GM18951 (cell line): Measurements from ENCODE around the gene TBC1D10B.

ENCODE experiments used
- POLR2A ChIP-seq: IDR thresholded peaks from 4 replicates; pipeline ENCODE4 v1.6.1; 2011; ENCODE audit warnings: mild to moderate bottlenecking; ENCODE audit not compliant: insufficient read length, insufficient read depth; ENCODE audit errors: extremely low read depth
- in situ Hi-C: fragments of 300-500 bp; cut with MboI; formaldehyde crosslinking; loops from one replicate; pipeline ENCODE4 v1.12.0; 2022; ENCODE audit warnings: low sequenced_read_pairs, mixed read lengths, inconsistent platforms; ENCODE audit not compliant: unreplicated experiment

TBC1D10B gene

DNA sequence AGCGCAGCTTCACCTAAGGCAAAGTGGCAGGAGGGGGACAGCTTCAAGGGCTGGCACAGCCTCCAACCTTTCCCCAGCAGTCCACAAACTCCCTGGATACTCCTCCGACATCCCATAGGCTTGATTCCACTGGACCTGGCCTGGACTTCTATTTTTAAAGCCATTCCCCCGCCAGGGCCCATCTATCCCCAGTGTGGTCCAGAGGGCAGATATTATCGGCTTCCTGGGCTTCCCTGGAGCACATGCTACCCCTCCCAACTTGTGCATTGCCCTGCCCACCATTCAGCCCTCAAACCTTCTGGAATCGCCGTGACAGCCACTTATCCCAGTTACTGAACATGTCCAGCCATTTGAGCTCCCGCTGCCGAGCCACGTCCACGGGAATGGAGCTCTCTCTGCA is 5.1 kb downstream of the TBC1D10B start:
- no peak for TF ChIP-seq POLR2A
- in situ Hi-C loops = no loop called here

DNA sequence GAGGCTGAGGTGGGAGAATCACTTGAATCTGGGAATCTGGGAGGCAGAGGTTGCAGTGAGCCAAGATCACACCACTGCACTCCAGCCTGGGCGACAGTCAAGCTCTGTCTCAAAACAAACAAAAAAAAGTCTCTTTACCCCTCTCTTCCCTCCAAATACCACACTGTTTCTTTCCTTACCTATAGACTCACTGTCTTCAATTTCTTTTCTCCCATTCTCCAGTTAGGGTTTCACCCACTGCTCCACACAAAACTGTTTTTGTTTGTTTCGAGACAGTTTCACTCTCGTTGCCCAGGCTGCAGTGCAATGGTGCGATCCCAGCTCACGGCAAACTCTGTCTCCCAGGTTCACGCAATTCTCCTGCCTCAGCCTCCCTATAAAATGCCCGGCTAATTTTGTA is 9.1 kb downstream of the TBC1D10B start:
- TF ChIP-seq POLR2A = no peak
- in situ Hi-C loops = no loop called here

DNA sequence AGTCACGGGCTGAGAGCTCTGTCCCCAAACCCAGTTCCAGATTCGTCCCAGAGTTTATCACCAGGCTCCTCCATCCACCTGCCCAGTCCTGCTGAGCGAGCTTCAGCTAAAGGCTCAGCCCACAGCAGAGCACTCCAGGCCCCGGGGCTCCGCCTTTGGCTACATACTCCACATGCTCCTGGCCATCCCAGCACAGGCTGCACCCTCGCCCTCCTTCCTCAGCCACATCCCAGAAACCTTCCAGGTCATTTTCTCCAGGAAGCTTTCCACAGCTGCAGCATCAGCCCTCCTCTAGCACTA is 10.5 kb downstream of the TBC1D10B start:
- in situ Hi-C loops = no loop called here
- TF ChIP-seq POLR2A = no peak

DNA sequence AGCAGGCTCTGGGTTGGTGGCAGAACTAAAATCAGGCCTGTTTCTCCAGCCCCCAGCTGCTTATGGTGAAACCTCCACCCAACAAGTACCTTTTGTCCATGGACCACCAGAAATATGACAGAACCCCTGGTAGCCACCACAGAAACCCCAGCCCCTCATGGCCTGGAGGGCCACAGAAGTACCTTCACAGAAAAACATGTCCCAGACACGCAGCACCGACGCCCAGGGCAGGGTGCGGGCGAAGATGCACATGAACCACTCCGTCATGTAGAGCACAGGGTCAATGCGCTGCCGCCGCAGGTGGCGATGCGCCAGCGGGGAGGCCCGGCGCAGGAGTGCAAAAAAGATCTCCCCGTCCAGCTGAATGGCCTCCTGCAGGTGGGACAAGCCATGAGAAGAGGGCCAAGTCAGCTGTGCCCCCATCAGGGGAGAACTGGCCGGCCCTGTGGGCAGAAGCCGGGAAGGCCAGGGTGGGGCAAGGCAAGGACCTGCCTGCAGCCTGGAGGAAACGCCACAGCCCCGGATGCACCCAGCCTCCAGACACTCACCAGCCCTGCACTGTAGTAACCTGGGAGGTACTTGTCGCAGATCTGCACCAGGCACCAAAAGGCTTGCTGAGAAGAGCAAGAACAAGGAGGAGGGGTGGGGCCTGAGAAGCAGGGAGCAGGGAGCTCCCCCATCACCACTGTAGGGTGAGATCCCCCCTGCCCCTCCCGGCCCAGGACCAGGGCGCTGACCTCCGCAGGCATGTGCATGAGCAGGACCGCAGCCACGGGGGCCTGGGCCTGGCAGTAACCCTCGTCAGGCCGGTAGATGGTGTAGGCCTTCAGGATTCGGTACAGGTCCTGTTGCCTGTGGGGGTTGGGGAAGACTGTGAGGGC is 11.1 kb downstream of the TBC1D10B start:
- in situ Hi-C loops = no loop called here

DNA sequence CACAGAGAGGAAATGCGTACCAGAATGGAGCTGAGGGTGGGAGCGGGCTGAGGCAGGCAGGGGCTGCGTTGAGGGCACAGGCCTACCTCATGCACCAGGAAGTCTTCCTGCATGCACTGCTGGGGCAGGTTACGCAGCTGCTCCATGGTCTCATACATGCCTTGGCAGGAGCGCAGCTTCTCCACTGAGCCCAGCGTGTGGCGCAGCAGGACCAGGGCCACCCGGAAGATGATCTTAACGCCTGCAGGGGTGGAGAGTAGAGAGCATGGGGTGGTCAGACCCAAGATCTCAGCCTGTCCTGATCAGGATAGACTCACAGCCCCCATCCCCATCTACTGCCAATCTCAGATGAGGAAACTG is 11.7 kb downstream of the TBC1D10B start:
- in situ Hi-C loops = no loop called here
- TF ChIP-seq POLR2A = no peak

More for the DNA sequence above, 11.1 kb downstream of the TBC1D10B start:
- no peak for TF ChIP-seq POLR2A

GRCh38 chr16:30357715-30358576 is 12.3 kb downstream of the TBC1D10B start:
- in situ Hi-C loops = no loop called here
- no peak for TF ChIP-seq POLR2A

DNA sequence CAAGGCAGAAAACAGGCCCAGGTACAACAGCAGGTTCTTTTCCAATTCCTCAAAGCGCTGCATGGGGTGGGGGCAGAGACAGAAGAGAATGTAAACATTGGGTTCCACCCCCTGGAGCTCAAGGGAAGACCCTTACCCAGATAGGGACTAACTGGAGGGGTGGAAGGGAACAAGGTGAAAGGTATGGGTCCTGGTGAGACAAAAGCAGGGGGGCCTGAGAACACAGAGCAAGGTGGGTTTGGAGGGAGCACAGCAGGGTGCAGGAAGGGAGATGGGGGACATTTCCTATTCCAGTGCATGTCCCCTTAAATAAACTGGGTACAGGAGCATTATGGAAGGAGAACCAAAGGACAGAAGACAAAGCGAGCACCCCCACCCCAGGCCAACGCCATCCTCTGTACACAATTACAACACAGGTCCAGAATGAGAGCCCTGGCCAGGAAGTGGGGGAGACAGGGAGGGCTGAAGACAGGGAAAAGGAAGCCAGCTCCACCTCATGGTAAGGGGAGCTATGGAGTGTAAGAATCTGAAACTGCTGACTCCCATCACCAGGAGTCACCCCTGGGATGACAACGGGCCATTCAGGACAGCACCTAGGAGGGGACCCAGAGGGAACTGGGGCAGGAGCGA is 13.1 kb downstream of the TBC1D10B start:
- no peak for TF ChIP-seq POLR2A
- in situ Hi-C loops = no loop called here

DNA sequence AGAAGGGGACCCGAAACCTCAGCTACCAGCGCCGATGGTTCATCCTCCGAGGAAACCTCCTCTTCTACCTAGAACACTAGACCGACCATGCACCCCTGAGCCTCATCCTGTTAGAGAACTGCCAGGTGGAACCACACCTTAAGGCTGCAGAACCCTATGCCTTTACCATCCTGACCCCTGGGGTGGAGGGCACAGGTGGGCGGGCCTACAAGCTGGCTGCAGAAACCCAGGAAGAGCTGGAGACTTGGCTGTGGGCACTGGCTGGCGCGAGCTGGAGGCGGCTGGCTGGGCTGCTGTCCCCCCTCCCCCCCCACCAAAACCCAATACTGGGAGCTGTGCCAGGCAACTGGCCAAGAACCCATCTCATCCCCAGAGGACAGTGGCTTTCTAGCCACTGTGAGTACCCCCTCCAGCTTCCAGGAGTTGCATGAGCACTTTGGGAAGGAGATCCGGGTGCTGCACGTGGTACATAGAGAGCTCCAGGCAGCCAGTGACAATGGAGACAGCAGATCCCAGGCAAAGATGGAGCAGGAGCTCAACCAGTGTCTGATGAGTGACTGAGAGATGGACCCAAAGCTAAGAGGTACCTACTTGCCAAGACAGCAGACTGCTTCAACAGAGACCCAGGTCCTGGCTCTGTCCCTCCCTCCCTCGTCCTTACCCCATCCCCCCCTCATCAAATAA is 13.8 kb downstream of the TBC1D10B start:
- no peak for TF ChIP-seq POLR2A
- in situ Hi-C loops = no loop called here

- TF ChIP-seq POLR2A = no peak
- in situ Hi-C loops = no loop called here
Observed at GRCh38 chr16:30355954-30356308, 14.4 kb downstream of the TBC1D10B start.

DNA sequence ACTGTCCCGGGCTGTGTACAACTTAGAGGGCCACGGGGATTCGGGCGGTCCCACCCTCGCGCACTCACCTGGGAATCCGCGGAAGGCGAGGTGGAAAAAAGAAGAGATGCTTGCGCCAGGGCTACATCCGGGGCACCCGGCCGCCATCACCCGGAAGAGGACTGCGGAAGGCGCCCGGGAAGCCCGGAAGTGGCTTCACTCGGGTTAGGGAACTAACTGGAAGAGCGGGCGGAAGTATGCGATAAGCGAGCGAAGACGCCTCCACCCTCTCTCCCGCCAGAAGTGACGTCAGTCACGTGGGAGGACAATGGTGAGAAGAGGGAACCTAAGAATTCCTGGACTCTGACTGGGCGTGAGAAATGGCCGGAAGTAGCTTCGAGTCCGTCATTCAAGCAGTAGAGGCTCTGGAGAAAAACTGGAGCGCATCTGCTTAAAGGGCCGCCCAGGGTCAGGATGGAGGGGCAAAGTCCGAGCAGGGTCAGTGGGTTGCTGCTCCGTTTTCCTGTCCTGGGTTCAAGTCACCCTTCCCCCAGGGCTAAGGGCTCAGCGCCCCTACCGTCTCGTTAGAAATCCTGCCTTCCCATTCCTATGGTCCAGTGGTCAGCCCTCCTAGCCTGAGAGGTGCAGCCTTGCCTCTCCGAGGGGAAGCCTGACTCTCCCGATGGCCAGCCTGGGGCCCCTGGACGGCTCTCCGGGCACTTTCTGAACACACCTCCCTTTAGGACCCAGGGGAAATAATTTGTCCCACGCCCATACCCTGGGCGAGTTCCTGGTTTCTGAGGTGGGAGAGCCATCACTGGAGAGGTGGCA is 14.9 kb downstream of the TBC1D10B start, which contains the start of gene CD2BP2:
CD2BP2 (minus strand) TSS at position 165 of the 810 bp plus-strand sequence. CDS start 627 bp downstream, outside the sequence.
- in situ Hi-C loops = no loop called here
- TF ChIP-seq POLR2A = peak; percentile 58

- no peak for TF ChIP-seq POLR2A
- in situ Hi-C loops = no loop called here
Observed at GRCh38 chr16:30354423-30355143, 15.7 kb downstream of the TBC1D10B start.

- no peak for TF ChIP-seq POLR2A
- in situ Hi-C loops = no loop called here
Observed at GRCh38 chr16:30353438-30354129, 16.7 kb downstream of the TBC1D10B start.
